Endothelial cell of umbilical vein (primary cell): ENCODE results near the gene TIMM17A. TPM values are rescaled to one million over a fixed set of nuclear protein-coding genes. Genes with fewer than 3 reads are reported as not detected.

Experiments used
- BruUV-seq: library from RNA; stranded (reverse); fragments of 400-500 nt; replicated peaks from 2 replicates; lab custom pipeline; 2021; lab: Mats Ljungman, UMichigan
- CTCF ChIA-PET: fragments of 300-600, 350-600 bp; sonication (Branson Sonifier 250); formaldehyde crosslinking; loops from one replicate; lab custom pipeline; 2021; ENCODE audit warnings: antibody characterized with exemption, inconsistent platforms; lab: Charles Lee
- POLR2A ChIA-PET: fragments of 300-600, 350-600 bp; sonication (Branson Sonifier 250); formaldehyde crosslinking; loops from one replicate; lab custom pipeline; 2021; ENCODE audit warnings: antibody characterized with exemption, inconsistent platforms; lab: Charles Lee
- DNase-seq: peaks from one replicate; pipeline ENCODE4 v3.0.0-alpha.2; 2011; ENCODE audit warnings: low read depth, low spot score
- FAIRE-seq: peaks from 2 replicates; lab custom pipeline; 2011; peaks lifted over from hg19 to GRCh38; lab: Jason Lieb, UNC
- H2AFZ ChIP-seq: 2 replicates; pipeline ENCODE4 v1.6.0; 2012; ENCODE audit warnings: low read depth, low read length, control low read depth, inconsistent platforms
- H3K27ac ChIP-seq: 2 replicates; pipeline ENCODE4 v1.5.1; 2011; ENCODE audit warnings: low read depth, mild to moderate bottlenecking, control low read depth, low read length, moderate library complexity; ENCODE audit not compliant: insufficient read depth
- H3K27me3 ChIP-seq, 2 experiments: 2 replicates each; pipeline versions ENCODE4 v1.6.0 to v1.6.1; 2011; ENCODE audit warnings: low read length in 2 of 2, mixed read lengths in 1 of 2; ENCODE audit not compliant: control insufficient read depth in 2 of 2, insufficient read depth in 2 of 2
- H3K36me3 ChIP-seq, 2 experiments: 2 replicates in 1 of 2; 3 replicates in 1 of 2; pipeline ENCODE4 v1.5.1; 2011; ENCODE audit warnings: low read length in 2 of 2, mild to moderate bottlenecking in 1 of 2, moderate library complexity in 1 of 2; ENCODE audit not compliant: control insufficient read depth in 2 of 2, insufficient read depth in 2 of 2; ENCODE audit errors: extremely low read depth in 1 of 2
- H3K4me1 ChIP-seq: 3 replicates; pipeline ENCODE4 v1.5.1; 2011; ENCODE audit warnings: mild to moderate bottlenecking, low read length; ENCODE audit not compliant: control insufficient read depth, insufficient read depth; ENCODE audit errors: extremely low read depth
- H3K4me2 ChIP-seq: 2 replicates; pipeline ENCODE4 v1.6.1; 2011; ENCODE audit warnings: low read length, control low read depth, mixed read lengths; ENCODE audit not compliant: insufficient read depth
- H3K4me3 ChIP-seq, 3 experiments: fragments of 200-600 bp in 1 of 3; sonication (generic), shearing (Covaris generic) in 1 of 3; replicated peaks in 1 of 3; 2 replicates each; pipeline ENCODE4 v1.5.1; 2011 to 2016; ENCODE audit warnings: control low read depth in 3 of 3, low read length in 3 of 3, mild to moderate bottlenecking in 2 of 3, inconsistent platforms in 1 of 3, low read depth in 1 of 3, moderate library complexity in 1 of 3; ENCODE audit not compliant: insufficient read depth in 1 of 3
- H3K79me2 ChIP-seq: 2 replicates; pipeline ENCODE4 v1.6.0; 2012; ENCODE audit warnings: low read length, inconsistent platforms; ENCODE audit not compliant: control insufficient read depth, insufficient read depth
- H3K9ac ChIP-seq: replicated peaks from 2 replicates; pipeline ENCODE3; 2011; ENCODE audit warnings: low read length, control low read depth; ENCODE audit not compliant: insufficient read depth; ENCODE audit errors: extremely low read depth
- H3K9me1 ChIP-seq: replicated peaks from 3 replicates; pipeline ENCODE4 v1.6.0; 2011; ENCODE audit warnings: mild to moderate bottlenecking, low read length; ENCODE audit not compliant: control insufficient read depth, insufficient read depth; ENCODE audit errors: extremely low read depth
- H3K9me3 ChIP-seq: replicated peaks from 2 replicates; pipeline ENCODE4 v1.5.1; 2012; ENCODE audit warnings: low read length, inconsistent platforms; ENCODE audit not compliant: control insufficient read depth, insufficient read depth
- H4K20me1 ChIP-seq: replicated peaks from 2 replicates; pipeline ENCODE3; 2011; ENCODE audit warnings: mild to moderate bottlenecking, low read length; ENCODE audit not compliant: control insufficient read depth, insufficient read depth; ENCODE audit errors: extremely low read depth
- EZH2 ChIP-seq: IDR thresholded peaks from 2 replicates; pipeline ENCODE4 v1.6.1; 2012; ENCODE audit warnings: borderline replicate concordance, low read depth, mild to moderate bottlenecking, moderate library complexity, low read length, inconsistent platforms; ENCODE audit not compliant: severe bottlenecking
- FOS ChIP-seq: IDR thresholded peaks from 2 replicates; pipeline ENCODE4 v1.6.1; 2011; ENCODE audit warnings: mild to moderate bottlenecking, low read length, moderate library complexity, borderline replicate concordance; ENCODE audit not compliant: insufficient read depth
- GATA2 ChIP-seq: IDR thresholded peaks from 2 replicates; pipeline ENCODE4 v1.7.0; 2011; ENCODE audit warnings: low read depth, mild to moderate bottlenecking, moderate library complexity, mixed read lengths, low read length; ENCODE audit not compliant: insufficient read length, insufficient read depth
- JUN ChIP-seq: IDR thresholded peaks from 2 replicates; pipeline ENCODE4 v1.6.1; 2011; ENCODE audit warnings: borderline replicate concordance, low read depth; ENCODE audit not compliant: insufficient read length, insufficient read depth
- MYC ChIP-seq: IDR thresholded peaks from one replicate; pipeline ENCODE4 v1.6.1; 2011; ENCODE audit warnings: mild to moderate bottlenecking, low read depth, low read length
- POLR2A ChIP-seq: IDR thresholded peaks from 2 replicates; pipeline ENCODE4 v1.6.1; 2012; ENCODE audit warnings: low read depth, mild to moderate bottlenecking, control low read depth, low read length
- POLR2AphosphoS5 ChIP-seq: IDR thresholded peaks from 2 replicates; pipeline ENCODE4 v1.6.1; 2012; ENCODE audit warnings: low read depth, mild to moderate bottlenecking, control low read depth, low read length, moderate library complexity; ENCODE audit not compliant: insufficient read depth
- dilution Hi-C: fragments of 300-500 bp; cut with MboI; formaldehyde crosslinking; loops from one replicate; pipeline ENCODE4 v1.15.0; 2019; ENCODE audit warnings: low sequenced_read_pairs; ENCODE audit not compliant: extremely low pct_ligation_motif_present
- intact Hi-C: fragments of 100-400 bp; cut with micrococcal nuclease; formaldehyde crosslinking; loops from one replicate; pipeline ENCODE4 v1.10.0; 2022
- polyA plus RNA-seq, 4 experiments: library from polyadenylated mRNA; depleted of rRNA in 3 of 4; stranded (reverse) in 3 of 4; unstranded in 1 of 4; fragments of >200 nt; gene quantifications; 2 replicates each; pipeline versions ENCODE4 v1.2.1 to v1.2.3, GENCODE V29; 2011 to 2012; ENCODE audit warnings: missing spikeins in 1 of 4
- total RNA-seq: library from RNA; stranded (reverse); gene quantifications from 2 replicates; pipeline ENCODE4 v1.2.3, GENCODE V29; 2021
- TF ChIP-seq, protein P1 (sequence below), 2 donors: IDR thresholded peaks; 1 replicate in 1 of 2; 2 replicates in 1 of 2; pipeline ENCODE4 v1.5.1; 2011; ENCODE audit warnings: low read length in 2 of 2, mild to moderate bottlenecking in 2 of 2, moderate library complexity in 2 of 2, control low read depth in 1 of 2, inconsistent platforms in 1 of 2, low read depth in 1 of 2; ENCODE audit not compliant: insufficient read depth in 1 of 2; ENCODE audit errors: extremely low read depth in 1 of 2
- TF ChIP-seq, protein P2 (sequence below): IDR thresholded peaks from 2 replicates; pipeline ENCODE4 v1.6.1; 2011; ENCODE audit not compliant: insufficient read depth, insufficient read length

Gene TIMM17A
- total and polyA plus RNA-seq, 2 donors (not counting 3 experiments of a cell fraction or from before 2014, with no cell fraction given) = 57.9 to 105 TPM

GRCh38 chr1:201945157-201945556 lies 10.1 kb upstream of the TIMM17A start:
- dilution Hi-C loops (no loop called here), intact Hi-C loops (no loop called here)
- H3K27me3 ChIP-seq = peaks cover 11 to 13% of the 10 kb centered on the region in 2 experiments
- CTCF ChIA-PET = interaction anchor here (0.9 to 2.9 kb wide), 9 partner anchors 19 to 51 kb away, joined by 3 to 31 read pairs (median 7); no protein-coding TSS in a partner anchor
- no peaks in the 10 kb centered on the region for H4K20me1 ChIP-seq
- POLR2A ChIA-PET = no interaction called here
- BruUV-seq = no TSS peak
- no peak for FAIRE-seq
- no peak overlapping the region for H3K4me2 ChIP-seq
- H3K4me3 ChIP-seq = no peak overlapping the region
- no peak for DNase-seq
- H3K36me3 ChIP-seq = no peaks in the 10 kb centered on the region
- no peaks in the 10 kb centered on the region for H3K79me2 ChIP-seq
- H3K27ac ChIP-seq = no peak overlapping the region
- TF ChIP-seq, protein P1, sequence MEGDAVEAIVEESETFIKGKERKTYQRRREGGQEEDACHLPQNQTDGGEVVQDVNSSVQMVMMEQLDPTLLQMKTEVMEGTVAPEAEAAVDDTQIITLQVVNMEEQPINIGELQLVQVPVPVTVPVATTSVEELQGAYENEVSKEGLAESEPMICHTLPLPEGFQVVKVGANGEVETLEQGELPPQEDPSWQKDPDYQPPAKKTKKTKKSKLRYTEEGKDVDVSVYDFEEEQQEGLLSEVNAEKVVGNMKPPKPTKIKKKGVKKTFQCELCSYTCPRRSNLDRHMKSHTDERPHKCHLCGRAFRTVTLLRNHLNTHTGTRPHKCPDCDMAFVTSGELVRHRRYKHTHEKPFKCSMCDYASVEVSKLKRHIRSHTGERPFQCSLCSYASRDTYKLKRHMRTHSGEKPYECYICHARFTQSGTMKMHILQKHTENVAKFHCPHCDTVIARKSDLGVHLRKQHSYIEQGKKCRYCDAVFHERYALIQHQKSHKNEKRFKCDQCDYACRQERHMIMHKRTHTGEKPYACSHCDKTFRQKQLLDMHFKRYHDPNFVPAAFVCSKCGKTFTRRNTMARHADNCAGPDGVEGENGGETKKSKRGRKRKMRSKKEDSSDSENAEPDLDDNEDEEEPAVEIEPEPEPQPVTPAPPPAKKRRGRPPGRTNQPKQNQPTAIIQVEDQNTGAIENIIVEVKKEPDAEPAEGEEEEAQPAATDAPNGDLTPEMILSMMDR (IDR thresholded peaks at IDR 0.05; ENCODE audit: extremely low read depth in 1 of 2, insufficient read depth in 1 of 2, low read depth in 1 of 2, low read length in 2 of 2) = peak in 1 of 2 donors; percentile 5
- TF ChIP-seq JUN = no peak
- TF ChIP-seq, protein P2, sequence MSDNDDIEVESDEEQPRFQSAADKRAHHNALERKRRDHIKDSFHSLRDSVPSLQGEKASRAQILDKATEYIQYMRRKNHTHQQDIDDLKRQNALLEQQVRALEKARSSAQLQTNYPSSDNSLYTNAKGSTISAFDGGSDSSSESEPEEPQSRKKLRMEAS = no peak
- H3K9me1 ChIP-seq = no peaks in the 10 kb centered on the region
- H3K4me1 ChIP-seq = peaks cover 9% of the 10 kb centered on the region
- H3K9me3 ChIP-seq = no peaks in the 10 kb centered on the region
- H3K9ac ChIP-seq = no peak overlapping the region
- no peak overlapping the region for H2AFZ ChIP-seq

DNA sequence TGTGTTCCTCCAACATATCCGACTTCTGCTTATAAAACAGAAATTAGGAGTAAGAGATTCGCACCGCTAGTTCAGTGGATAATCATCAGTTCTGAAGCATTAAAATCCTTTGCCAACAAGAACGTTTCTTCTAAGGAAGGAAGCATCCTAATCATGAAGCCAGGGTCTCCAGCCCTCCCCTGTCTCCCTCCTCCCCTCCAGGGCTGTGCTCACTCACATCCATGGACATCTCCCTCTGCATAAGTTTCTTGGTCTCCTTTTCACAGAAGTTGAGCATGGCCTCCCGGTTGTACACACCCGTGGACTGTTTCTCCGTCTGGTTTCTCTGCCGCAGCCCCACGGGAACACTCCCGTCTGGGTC lies 9.5 kb upstream of the TIMM17A start:
- FAIRE-seq (no peak), DNase-seq (no peak)
- TF ChIP-seq POLR2AphosphoS5 = no peak
- no peak for TF ChIP-seq EZH2
- TF ChIP-seq, protein P2 = no peak
- no peak for TF ChIP-seq GATA2
- no peak for TF ChIP-seq MYC
- TF ChIP-seq, protein P1 (IDR thresholded peaks at IDR 0.05; ENCODE audit: extremely low read depth in 1 of 2, insufficient read depth in 1 of 2, low read depth in 1 of 2, low read length in 2 of 2) = no peak
- no peak for TF ChIP-seq JUN
- TF ChIP-seq FOS = no peak
- TF ChIP-seq POLR2A = no peak
- Histone ChIP-seq H3K9ac (no peak overlapping the region), H3K79me2 (no peaks in the 10 kb centered on the region), H3K4me1 (peaks cover 9% of the 10 kb centered on the region), H3K36me3 (no peaks in the 10 kb centered on the region), H3K27ac (no peak overlapping the region), H3K9me1 (no peaks in the 10 kb centered on the region), H4K20me1 (no peaks in the 10 kb centered on the region), H3K9me3 (no peaks in the 10 kb centered on the region), H3K4me2 (peak overlapping the region; percentile 9), H3K4me3 (peak overlapping the region in 1 of 3 experiments; percentile 3), H3K27me3 (peaks cover 11 to 13% of the 10 kb centered on the region in 2 experiments), H2AFZ (peak overlapping the region; percentile 30)
- ChIA-PET CTCF (interaction anchor here (0.9 to 2.9 kb wide), 12 partner anchors 12 to 68 kb away, joined by 3 to 31 read pairs (median 6); no protein-coding TSS in a partner anchor), POLR2A (interaction anchor here (0.6 to 1.1 kb wide), 4 partner anchors 10 to 41 kb away, joined by 3 to 8 read pairs (median 3); no protein-coding TSS in a partner anchor)
- dilution Hi-C loops (no loop called here), intact Hi-C loops (loop anchor here (2.0 kb wide), 2 partner anchors 13 to 49 kb away; no protein-coding TSS in a partner anchor)
- no TSS peak for BruUV-seq
